DND-41 (cell line): ENCODE results near the gene MTHFS.

ENCODE experiments used
- ATAC-seq: fragments of 200-7000 bp; cut with Tn5 transposase; 3 replicates; pipeline ENCODE4 v1.9.1; 2021; ENCODE audit warnings: low read depth; ENCODE audit not compliant: insufficient read depth
- DNase-seq: peaks from one replicate; pipeline ENCODE4 v3.0.0-alpha.2; 2020
- H2AFZ ChIP-seq: 2 replicates; pipeline ENCODE4 v1.6.0; 2012; ENCODE audit warnings: low read depth, low read length
- H3K27ac ChIP-seq: 2 replicates; pipeline ENCODE4 v1.5.1; 2012; ENCODE audit warnings: low read length, inconsistent platforms
- H3K27me3 ChIP-seq: fragments of 200-600 bp; sonication (generic); 2 replicates; pipeline ENCODE4 v1.6.0; 2012; ENCODE audit warnings: low read length, mild to moderate bottlenecking, inconsistent platforms; ENCODE audit not compliant: insufficient read depth, poor library complexity
- H3K36me3 ChIP-seq: 2 replicates; pipeline ENCODE4 v1.5.1; 2012; ENCODE audit warnings: low read length, inconsistent platforms; ENCODE audit not compliant: insufficient read depth
- H3K4me1 ChIP-seq: 2 replicates; pipeline ENCODE4 v1.5.1; 2012; ENCODE audit warnings: mild to moderate bottlenecking, low read length; ENCODE audit not compliant: insufficient read depth
- H3K4me2 ChIP-seq: 2 replicates; pipeline ENCODE4 v1.6.0; 2012; ENCODE audit warnings: mild to moderate bottlenecking, moderate library complexity, low read length, inconsistent platforms; ENCODE audit not compliant: insufficient read depth
- H3K4me3 ChIP-seq, 2 experiments: fragments of 200-600 bp in 1 of 2; shearing (Covaris generic) in 1 of 2; 2 replicates each; pipeline ENCODE4 v1.5.1; 2012 to 2016; ENCODE audit warnings: inconsistent platforms in 2 of 2, low read length in 2 of 2, mild to moderate bottlenecking in 2 of 2, low read depth in 1 of 2, moderate library complexity in 1 of 2
- H3K79me2 ChIP-seq: 2 replicates; pipeline ENCODE4 v1.6.0; 2012; ENCODE audit warnings: low read length, inconsistent platforms; ENCODE audit not compliant: insufficient read depth
- H3K9ac ChIP-seq: 2 replicates; pipeline ENCODE4 v1.6.0; 2012; ENCODE audit warnings: low read depth, mild to moderate bottlenecking, inconsistent platforms, low read length, moderate library complexity
- H3K9me3 ChIP-seq: 2 replicates; pipeline ENCODE4 v1.5.1; 2012; ENCODE audit warnings: low read length, moderate library complexity, mild to moderate bottlenecking, inconsistent platforms; ENCODE audit not compliant: insufficient read depth, severe bottlenecking
- H4K20me1 ChIP-seq: 2 replicates; pipeline ENCODE4 v1.6.0; 2012; ENCODE audit warnings: low read length; ENCODE audit not compliant: insufficient read depth
- EZH2 ChIP-seq: IDR thresholded peaks from 3 replicates; pipeline ENCODE4 v1.6.1; 2012; ENCODE audit warnings: borderline replicate concordance, low read depth, mild to moderate bottlenecking, moderate library complexity, low read length, inconsistent platforms; ENCODE audit not compliant: severe bottlenecking
- TF ChIP-seq, protein P1 (sequence below): IDR thresholded peaks from 2 replicates; pipeline ENCODE4 v1.5.1; 2012; ENCODE audit warnings: borderline replicate concordance, low read length, moderate library complexity, mild to moderate bottlenecking; ENCODE audit not compliant: poor library complexity, severe bottlenecking; ENCODE audit errors: extremely low read depth

Gene MTHFS

GRCh38 chr15:79832367-79833120 lies 64.3 kb downstream of the MTHFS start:
- Histone ChIP-seq H3K4me3 (no peak overlapping the region), H2AFZ (no peak overlapping the region), H3K9me3 (no peaks in the 10 kb centered on the region), H3K27ac (no peak overlapping the region), H3K9ac (no peak overlapping the region), H3K27me3 (no peaks in the 10 kb centered on the region), H3K36me3 (0 out of 2 replicates have a peak, but pooled peaks cover 9% of the 10 kb centered on the region), H4K20me1 (no peaks in the 10 kb centered on the region), H3K4me2 (no peak overlapping the region), H3K4me1 (no peaks in the 10 kb centered on the region), H3K79me2 (no peaks in the 10 kb centered on the region)
- TF ChIP-seq EZH2, result no peak
- TF ChIP-seq, protein P1, sequence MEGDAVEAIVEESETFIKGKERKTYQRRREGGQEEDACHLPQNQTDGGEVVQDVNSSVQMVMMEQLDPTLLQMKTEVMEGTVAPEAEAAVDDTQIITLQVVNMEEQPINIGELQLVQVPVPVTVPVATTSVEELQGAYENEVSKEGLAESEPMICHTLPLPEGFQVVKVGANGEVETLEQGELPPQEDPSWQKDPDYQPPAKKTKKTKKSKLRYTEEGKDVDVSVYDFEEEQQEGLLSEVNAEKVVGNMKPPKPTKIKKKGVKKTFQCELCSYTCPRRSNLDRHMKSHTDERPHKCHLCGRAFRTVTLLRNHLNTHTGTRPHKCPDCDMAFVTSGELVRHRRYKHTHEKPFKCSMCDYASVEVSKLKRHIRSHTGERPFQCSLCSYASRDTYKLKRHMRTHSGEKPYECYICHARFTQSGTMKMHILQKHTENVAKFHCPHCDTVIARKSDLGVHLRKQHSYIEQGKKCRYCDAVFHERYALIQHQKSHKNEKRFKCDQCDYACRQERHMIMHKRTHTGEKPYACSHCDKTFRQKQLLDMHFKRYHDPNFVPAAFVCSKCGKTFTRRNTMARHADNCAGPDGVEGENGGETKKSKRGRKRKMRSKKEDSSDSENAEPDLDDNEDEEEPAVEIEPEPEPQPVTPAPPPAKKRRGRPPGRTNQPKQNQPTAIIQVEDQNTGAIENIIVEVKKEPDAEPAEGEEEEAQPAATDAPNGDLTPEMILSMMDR, result no peak
- DNase-seq (no peak), ATAC-seq (no peak)

DNA sequence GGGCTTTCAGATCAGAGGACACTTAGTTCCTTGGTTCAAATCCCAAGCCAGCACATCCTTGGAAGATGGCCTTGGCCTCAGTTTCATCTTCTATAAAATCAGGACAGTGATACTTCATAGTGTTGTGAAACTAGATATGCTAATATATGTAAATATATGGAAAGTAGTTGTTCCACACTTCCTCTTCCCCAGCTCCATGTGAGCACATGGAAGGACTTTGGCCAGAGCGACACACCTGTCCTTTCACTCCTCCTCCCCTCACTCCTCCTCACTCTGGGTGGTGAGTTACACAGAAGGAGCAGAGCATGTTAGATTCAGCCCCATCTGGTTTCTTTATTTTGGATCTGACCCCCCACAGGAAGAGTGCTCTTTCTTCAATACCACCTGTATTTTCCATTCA lies 65.2 kb downstream of the MTHFS start:
- ATAC-seq, result no peak
- H3K4me3 ChIP-seq, result no peak overlapping the region
- no peak overlapping the region for H3K27ac ChIP-seq
- no peak for DNase-seq
- H3K27me3 ChIP-seq, result no peaks in the 10 kb centered on the region
- TF ChIP-seq, protein P1, result no peak
- no peak for TF ChIP-seq EZH2
- 0 out of 2 replicates have a peak, but pooled peaks cover 9% of the 10 kb centered on the region for H3K36me3 ChIP-seq
- H2AFZ ChIP-seq, result no peak overlapping the region
- no peak overlapping the region for H3K4me2 ChIP-seq
- H3K79me2 ChIP-seq, result no peaks in the 10 kb centered on the region
- no peaks in the 10 kb centered on the region for H3K9me3 ChIP-seq
- H3K4me1 ChIP-seq, result no peaks in the 10 kb centered on the region
- no peaks in the 10 kb centered on the region for H4K20me1 ChIP-seq
- H3K9ac ChIP-seq, result no peak overlapping the region

DNA sequence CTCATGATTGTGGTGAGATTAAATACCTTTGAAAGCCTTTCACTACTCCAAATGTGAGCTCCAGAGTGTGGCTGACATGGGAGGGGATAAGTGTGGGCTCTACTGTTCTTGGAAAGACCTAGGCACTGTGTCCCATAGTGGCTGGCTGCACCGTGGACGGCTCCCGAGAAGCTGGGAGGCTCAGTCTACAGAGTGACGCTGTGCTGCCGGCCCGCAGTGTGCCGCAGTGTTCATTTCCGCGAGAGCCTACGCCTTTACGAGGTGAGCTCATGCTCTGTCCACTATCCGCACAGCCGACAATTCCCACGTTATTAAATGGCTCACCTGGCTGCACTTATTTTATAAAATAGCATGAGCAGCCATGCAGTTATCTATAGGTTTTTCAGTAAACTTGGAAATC lies 66.9 kb downstream of the MTHFS start:
- no peaks in the 10 kb centered on the region for H3K9me3 ChIP-seq
- H3K9ac ChIP-seq, result no peak overlapping the region
- ATAC-seq (no peak), DNase-seq (no peak)
- no peaks in the 10 kb centered on the region for H3K79me2 ChIP-seq
- no peaks in the 10 kb centered on the region for H3K4me1 ChIP-seq
- no peak overlapping the region for H3K4me3 ChIP-seq
- no peak overlapping the region for H3K27ac ChIP-seq
- no peaks in the 10 kb centered on the region for H3K27me3 ChIP-seq
- no peak overlapping the region for H2AFZ ChIP-seq
- no peak for TF ChIP-seq EZH2
- TF ChIP-seq, protein P1, result no peak
- H3K36me3 ChIP-seq, result 0 out of 2 replicates have a peak, but pooled peaks cover 9% of the 10 kb centered on the region
- no peaks in the 10 kb centered on the region for H4K20me1 ChIP-seq
- no peak overlapping the region for H3K4me2 ChIP-seq

DNA sequence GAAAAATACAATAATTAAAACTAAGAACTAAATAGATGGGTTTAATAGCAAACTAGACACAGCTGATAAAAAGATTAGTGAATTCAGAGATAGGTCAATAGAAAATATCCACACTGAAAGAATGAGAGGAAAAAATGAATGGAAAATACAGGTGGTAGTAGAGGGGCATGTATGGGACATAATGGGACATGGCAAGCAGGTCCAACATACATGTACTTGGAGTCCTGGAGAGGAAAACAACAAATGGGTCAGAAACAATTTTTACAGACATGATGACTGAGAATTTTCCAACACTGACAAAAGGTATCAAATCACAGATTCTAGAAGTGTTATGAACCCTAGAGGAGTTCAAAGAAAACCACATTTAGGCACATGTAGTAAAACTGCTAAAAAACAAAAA lies 68.4 kb downstream of the MTHFS start:
- Histone ChIP-seq H3K36me3 (no peaks in the 10 kb centered on the region), H3K79me2 (no peaks in the 10 kb centered on the region), H3K27me3 (no peaks in the 10 kb centered on the region), H3K4me2 (no peak overlapping the region), H3K27ac (no peak overlapping the region), H3K9ac (no peak overlapping the region), H3K9me3 (no peaks in the 10 kb centered on the region), H2AFZ (no peak overlapping the region), H4K20me1 (no peaks in the 10 kb centered on the region), H3K4me1 (no peaks in the 10 kb centered on the region), H3K4me3 (no peak overlapping the region)
- ATAC-seq, result no peak
- TF ChIP-seq, protein P1, result no peak
- TF ChIP-seq EZH2, result no peak
- DNase-seq, result no peak
